ENCODE results near the gene CDS1. TPM values are rescaled to one million over a fixed set of nuclear protein-coding genes. Genes with fewer than 3 reads are reported as not detected.

CDS1 gene
- total and polyA plus RNA-seq, 2 experiments from 2014 or later = 11.0 to 21.3 TPM

DNA sequence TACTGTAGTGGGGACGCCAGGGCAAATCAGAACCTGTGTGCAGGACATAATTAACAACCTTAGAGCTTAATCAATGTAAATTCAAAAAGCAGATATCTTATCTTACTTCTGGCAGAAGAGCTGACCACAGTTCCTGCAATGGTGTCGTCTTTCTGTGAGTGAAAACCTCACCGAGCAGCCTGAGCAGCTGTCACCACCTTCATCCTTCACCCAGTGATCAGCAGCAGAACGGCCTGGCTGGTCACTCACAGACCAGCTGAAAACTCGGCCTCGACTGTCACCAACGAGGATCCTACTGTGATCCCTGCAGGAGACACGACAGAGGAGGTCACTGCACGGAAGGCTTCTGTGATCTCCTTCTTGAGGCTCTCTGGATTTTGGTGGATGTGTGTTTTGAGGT lies 94.2 kb downstream of the CDS1 start:
- no peaks in the 10 kb centered on the region for H3K79me2 ChIP-seq
- WGBS (ENCODE audit: low lambda C conversion rate, missing lambda C conversion rate) = 78% methylated on average over 9 of the region's 9 CpGs
- no peak overlapping the region for H3K27ac ChIP-seq
- no peaks in the 10 kb centered on the region for H3K36me3 ChIP-seq (replicated peaks; ENCODE audit: insufficient read depth, low read depth)
- no peaks in the 10 kb centered on the region for H3K9me3 ChIP-seq (ENCODE audit: low read depth)
- no peaks in the 10 kb centered on the region for H3K9me2 ChIP-seq (replicated peaks; ENCODE audit: insufficient read depth)
- H3K27me3 ChIP-seq = no peaks in the 10 kb centered on the region
- peaks cover 1% of the 10 kb centered on the region for H3K4me1 ChIP-seq (ENCODE audit: insufficient read depth)
- H3K4me3 ChIP-seq = no peak overlapping the region
- H2AFZ ChIP-seq = no peak overlapping the region
- no peak overlapping the region for H3K4me2 ChIP-seq
- no peaks in the 10 kb centered on the region for H4K20me1 ChIP-seq (ENCODE audit: insufficient read depth, poor library complexity, severe bottlenecking)
- TF ChIP-seq EZH2phosphoT487 (IDR thresholded peaks at IDR 0.05; ENCODE audit: low read depth, severe bottlenecking, unreplicated experiment) (no peak), EZH2 (IDR thresholded peaks at IDR 0.05; ENCODE audit: borderline replicate concordance) (no peak)
- TF ChIP-seq, protein P1, sequence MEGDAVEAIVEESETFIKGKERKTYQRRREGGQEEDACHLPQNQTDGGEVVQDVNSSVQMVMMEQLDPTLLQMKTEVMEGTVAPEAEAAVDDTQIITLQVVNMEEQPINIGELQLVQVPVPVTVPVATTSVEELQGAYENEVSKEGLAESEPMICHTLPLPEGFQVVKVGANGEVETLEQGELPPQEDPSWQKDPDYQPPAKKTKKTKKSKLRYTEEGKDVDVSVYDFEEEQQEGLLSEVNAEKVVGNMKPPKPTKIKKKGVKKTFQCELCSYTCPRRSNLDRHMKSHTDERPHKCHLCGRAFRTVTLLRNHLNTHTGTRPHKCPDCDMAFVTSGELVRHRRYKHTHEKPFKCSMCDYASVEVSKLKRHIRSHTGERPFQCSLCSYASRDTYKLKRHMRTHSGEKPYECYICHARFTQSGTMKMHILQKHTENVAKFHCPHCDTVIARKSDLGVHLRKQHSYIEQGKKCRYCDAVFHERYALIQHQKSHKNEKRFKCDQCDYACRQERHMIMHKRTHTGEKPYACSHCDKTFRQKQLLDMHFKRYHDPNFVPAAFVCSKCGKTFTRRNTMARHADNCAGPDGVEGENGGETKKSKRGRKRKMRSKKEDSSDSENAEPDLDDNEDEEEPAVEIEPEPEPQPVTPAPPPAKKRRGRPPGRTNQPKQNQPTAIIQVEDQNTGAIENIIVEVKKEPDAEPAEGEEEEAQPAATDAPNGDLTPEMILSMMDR (IDR thresholded peaks at IDR 0.05; ENCODE audit: poor library complexity) = no peak
- no peak for DNase-seq (ENCODE audit: low spot score)

DNA sequence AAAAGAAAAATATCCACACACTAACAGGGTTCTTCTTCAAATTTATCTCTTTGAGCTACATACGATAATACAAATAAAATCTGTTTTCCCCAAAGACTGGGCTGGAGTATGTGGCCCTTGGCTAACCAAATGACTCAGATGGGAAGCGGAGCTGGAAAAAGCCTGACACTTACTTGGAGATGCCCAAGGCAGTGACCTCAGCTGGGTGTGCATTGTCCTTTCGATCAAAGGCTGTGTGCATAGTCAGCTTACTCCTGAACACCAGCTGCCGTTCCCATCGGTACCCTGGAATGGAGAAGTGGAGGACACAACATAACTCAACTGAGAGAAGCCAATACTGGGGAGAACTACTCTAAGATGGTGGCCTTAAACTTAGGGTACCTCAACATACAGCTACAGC lies 95.1 kb downstream of the CDS1 start:
- Histone ChIP-seq H3K9me2 (replicated peaks; ENCODE audit: insufficient read depth) (no peaks in the 10 kb centered on the region), H3K9me3 (ENCODE audit: low read depth) (no peaks in the 10 kb centered on the region), H3K27me3 (no peaks in the 10 kb centered on the region), H3K4me1 (ENCODE audit: insufficient read depth) (peaks cover 4% of the 10 kb centered on the region), H4K20me1 (ENCODE audit: insufficient read depth, poor library complexity, severe bottlenecking) (no peaks in the 10 kb centered on the region), H3K36me3 (replicated peaks; ENCODE audit: insufficient read depth, low read depth) (no peaks in the 10 kb centered on the region), H3K79me2 (no peaks in the 10 kb centered on the region), H3K4me2 (no peak overlapping the region), H2AFZ (no peak overlapping the region), H3K4me3 (no peak overlapping the region), H3K27ac (no peak overlapping the region)
- WGBS (ENCODE audit: low lambda C conversion rate, missing lambda C conversion rate) = 95% methylated on average over 5 of the region's 5 CpGs
- TF ChIP-seq, protein P1 (IDR thresholded peaks at IDR 0.05; ENCODE audit: poor library complexity) = no peak
- TF ChIP-seq EZH2 (IDR thresholded peaks at IDR 0.05; ENCODE audit: borderline replicate concordance) (no peak), EZH2phosphoT487 (IDR thresholded peaks at IDR 0.05; ENCODE audit: low read depth, severe bottlenecking, unreplicated experiment) (no peak)
- DNase-seq (ENCODE audit: low spot score) = no peak

- TF ChIP-seq EZH2 (IDR thresholded peaks at IDR 0.05; ENCODE audit: borderline replicate concordance) (no peak), EZH2phosphoT487 (IDR thresholded peaks at IDR 0.05; ENCODE audit: low read depth, severe bottlenecking, unreplicated experiment) (no peak)
- TF ChIP-seq, protein P1 (IDR thresholded peaks at IDR 0.05; ENCODE audit: poor library complexity) = no peak
- Histone ChIP-seq H3K27me3 (no peaks in the 10 kb centered on the region), H3K79me2 (no peaks in the 10 kb centered on the region), H3K4me3 (no peak overlapping the region), H3K9me2 (replicated peaks; ENCODE audit: insufficient read depth) (no peaks in the 10 kb centered on the region), H4K20me1 (ENCODE audit: insufficient read depth, poor library complexity, severe bottlenecking) (no peaks in the 10 kb centered on the region), H3K36me3 (replicated peaks; ENCODE audit: insufficient read depth, low read depth) (no peaks in the 10 kb centered on the region), H2AFZ (no peak overlapping the region), H3K4me2 (no peak overlapping the region), H3K27ac (no peak overlapping the region), H3K4me1 (ENCODE audit: insufficient read depth) (peaks cover 4% of the 10 kb centered on the region), H3K9me3 (ENCODE audit: low read depth) (no peaks in the 10 kb centered on the region)
- no peak for DNase-seq (ENCODE audit: low spot score)
- 94% methylated on average over 14 of the region's 14 CpGs for WGBS (ENCODE audit: low lambda C conversion rate, missing lambda C conversion rate)
These were observed 96.2 kb downstream of the CDS1 start for GRCh38 chr4:84678976-84679744.
